Activated gamma-delta T cell treated with Interleukin-2 at 50 U/mL for 16 hours (primary cell): ENCODE measurements around the gene LRRC28.
"Not testable (repeated sequence)": the region's sequence is repeated elsewhere in the genome, so short reads cannot be mapped to it uniquely, and the experiment has no call there.

Experiments
- DNase-seq: peaks from one replicate; pipeline ENCODE4 v3.0.0-alpha.2; 2020

The LRRC28 gene

GRCh38 chr15:99345242-99345641 lies 94.0 kb downstream of the LRRC28 start:
- no peak for DNase-seq

GRCh38 chr15:99345832-99346462 lies 94.7 kb downstream of the LRRC28 start:
- no peak for DNase-seq

- DNase-seq, result no peak
Observed at GRCh38 chr15:99347574-99347973, 96.3 kb downstream of the LRRC28 start.

GRCh38 chr15:99348412-99348811 lies 97.1 kb downstream of the LRRC28 start:
- no peak for DNase-seq

GRCh38 chr15:99350408-99350807 lies 99.1 kb downstream of the LRRC28 start:
- no peak for DNase-seq

- no peak for DNase-seq
Observed at GRCh38 chr15:99359769-99360168, 108.5 kb downstream of the LRRC28 start.

GRCh38 chr15:99361545-99362185 lies 110.4 kb downstream of the LRRC28 start:
- no peak for DNase-seq

- DNase-seq, result no peak
Observed at GRCh38 chr15:99365242-99365641, 114.0 kb downstream of the LRRC28 start.

- no peak for DNase-seq
Observed at GRCh38 chr15:99366013-99366412, 114.7 kb downstream of the LRRC28 start.

- DNase-seq, result no peak
Observed at GRCh38 chr15:99368743-99369142, 117.5 kb downstream of the LRRC28 start.

- no peak for DNase-seq
Observed at GRCh38 chr15:99369196-99369595, 117.9 kb downstream of the LRRC28 start.

- no peak for DNase-seq
Observed at GRCh38 chr15:99371180-99372103, 120.2 kb downstream of the LRRC28 start.

- DNase-seq, result no peak
Observed at GRCh38 chr15:99385005-99385669, 133.9 kb downstream of the LRRC28 start.

- DNase-seq, result no peak
Observed at GRCh38 chr15:99385865-99386264, 134.6 kb downstream of the LRRC28 start.

GRCh38 chr15:99386391-99386790 lies 135.1 kb downstream of the LRRC28 start:
- no peak for DNase-seq

GRCh38 chr15:99387421-99388168 lies 136.3 kb downstream of the LRRC28 start:
- no peak for DNase-seq

GRCh38 chr15:99390667-99391066 lies 139.4 kb downstream of the LRRC28 start:
- DNase-seq, result no peak

- no peak for DNase-seq
Observed at GRCh38 chr15:99393641-99394040, 142.4 kb downstream of the LRRC28 start.

- no peak for DNase-seq
Observed at GRCh38 chr15:99396375-99396774, 145.1 kb downstream of the LRRC28 start.

GRCh38 chr15:99399061-99399460 lies 147.8 kb downstream of the LRRC28 start:
- DNase-seq, result no peak

- no peak for DNase-seq
Observed at GRCh38 chr15:99399618-99400017, 148.3 kb downstream of the LRRC28 start.

- DNase-seq, result not testable (repeated sequence)
Observed at GRCh38 chr15:99401216-99401615, 149.9 kb downstream of the LRRC28 start.
